Neural cell (in vitro differentiated cells): ENCODE data around the gene EPS8. TPM values are rescaled to one million over a fixed set of nuclear protein-coding genes. Genes with fewer than 3 reads are reported as not detected.

Experiments used
- H2AFZ ChIP-seq: fragments of 200-600, 300-800 bp; sonication (generic), shearing (Covaris generic); 2 replicates; pipeline ENCODE4 v1.6.0; 2014; ENCODE audit warnings: low read depth, mild to moderate bottlenecking, antibody characterized with exemption, low read length, moderate library complexity
- H3F3A ChIP-seq: fragments of 200-600 bp; shearing (Covaris generic); 2 replicates; pipeline ENCODE4 v1.6.1; 2016; ENCODE audit warnings: mild to moderate bottlenecking, moderate library complexity, mixed read lengths, antibody characterized with exemption, low read length; ENCODE audit not compliant: insufficient read depth, poor library complexity, severe bottlenecking
- H3K27ac ChIP-seq: fragments of 200-600, 300-800 bp; sonication (generic), shearing (Covaris generic); 2 replicates; pipeline ENCODE4 v1.5.1; 2014; ENCODE audit warnings: mild to moderate bottlenecking, low read length, moderate library complexity
- H3K27me3 ChIP-seq: fragments of 300-800, 200-600 bp; sonication (generic), shearing (Covaris generic); 2 replicates; pipeline ENCODE4 v1.6.0; 2014; ENCODE audit warnings: mild to moderate bottlenecking, low read depth, low read length, moderate library complexity; ENCODE audit not compliant: insufficient read depth
- H3K36me3 ChIP-seq: fragments of 300-800, 200-600 bp; sonication (generic), shearing (Covaris generic); 2 replicates; pipeline ENCODE4 v1.5.1; 2014; ENCODE audit warnings: mild to moderate bottlenecking, antibody characterized with exemption, low read length, moderate library complexity; ENCODE audit not compliant: insufficient read depth
- H3K4me2 ChIP-seq: fragments of 300-800, 200-600 bp; sonication (generic), shearing (Covaris generic); 2 replicates; pipeline ENCODE4 v1.6.0; 2014; ENCODE audit warnings: mild to moderate bottlenecking, low read length
- H3K4me3 ChIP-seq: fragments of 300-800, 200-600 bp; sonication (generic), shearing (Covaris generic); 2 replicates; pipeline ENCODE4 v1.5.1; 2014; ENCODE audit warnings: mild to moderate bottlenecking, low read length, moderate library complexity
- H3K79me2 ChIP-seq: fragments of 200-600 bp; shearing (Covaris generic); replicated peaks from 2 replicates; pipeline ENCODE4 v1.6.0; 2014; ENCODE audit warnings: mild to moderate bottlenecking, low read length, moderate library complexity; ENCODE audit not compliant: insufficient read depth
- H3K9ac ChIP-seq: fragments of 300-800, 200-600 bp; sonication (generic), shearing (Covaris generic); 2 replicates; pipeline ENCODE4 v1.6.1; 2016; ENCODE audit warnings: mild to moderate bottlenecking, low read length, mixed read lengths
- H3K9me2 ChIP-seq: fragments of 200-600 bp; shearing (Covaris generic); 2 replicates; pipeline ENCODE4 v1.6.1; 2016; ENCODE audit warnings: mild to moderate bottlenecking, low read length, mixed read lengths; ENCODE audit not compliant: insufficient read depth
- H3K9me3 ChIP-seq: fragments of 200-600, 300-800 bp; sonication (generic), shearing (Covaris generic); 2 replicates; pipeline ENCODE4 v1.6.1; 2016; ENCODE audit warnings: mild to moderate bottlenecking, mixed run types, low read length, moderate library complexity, mixed read lengths
- H4K20me1 ChIP-seq: fragments of 200-600 bp; shearing (Covaris generic); 2 replicates; pipeline ENCODE4 v1.6.1; 2016; ENCODE audit warnings: mild to moderate bottlenecking, mixed run types; ENCODE audit not compliant: insufficient read depth
- EP300 ChIP-seq: fragments of 450-650 bp; conservative IDR thresholded peaks from 2 replicates; pipeline ENCODE4 v1.6.1; 2014; ENCODE audit warnings: antibody characterized with exemption, mild to moderate bottlenecking, moderate library complexity; ENCODE audit not compliant: poor library complexity, severe bottlenecking
- EZH2 ChIP-seq: fragments of 200-600, 300-800 bp; shearing (Covaris generic), sonication (generic); IDR thresholded peaks from 2 replicates; pipeline ENCODE4 v1.6.1; 2014; ENCODE audit warnings: antibody characterized with exemption, low read length, borderline replicate concordance, mild to moderate bottlenecking; ENCODE audit not compliant: insufficient read depth, poor library complexity, severe bottlenecking
- MXI1 ChIP-seq: fragments of 450-650 bp; conservative IDR thresholded peaks from 2 replicates; pipeline ENCODE4 v1.6.1; 2014; ENCODE audit warnings: antibody characterized with exemption, mild to moderate bottlenecking; ENCODE audit not compliant: poor library complexity, severe bottlenecking
- POLR2AphosphoS5 ChIP-seq: IDR thresholded peaks from 2 replicates; pipeline ENCODE4 v1.6.1; 2012
- RAD21 ChIP-seq: fragments of 450-650 bp; conservative IDR thresholded peaks from 2 replicates; pipeline ENCODE4 v1.6.1; 2014; ENCODE audit warnings: antibody characterized with exemption, mild to moderate bottlenecking, moderate library complexity
- REST ChIP-seq: IDR thresholded peaks from 2 replicates; pipeline ENCODE4 v1.6.1; 2012; ENCODE audit warnings: borderline replicate concordance
- SMC3 ChIP-seq: fragments of 450-650 bp; conservative IDR thresholded peaks from 2 replicates; pipeline ENCODE4 v1.6.1; 2014; ENCODE audit warnings: antibody characterized with exemption, mild to moderate bottlenecking, moderate library complexity; ENCODE audit not compliant: poor library complexity
- TAF1 ChIP-seq: IDR thresholded peaks from 2 replicates; pipeline ENCODE4 v1.6.1; 2012; ENCODE audit warnings: low read depth
- polyA plus RNA-seq: library from polyadenylated mRNA; depleted of rRNA; stranded (reverse); fragments of >200 nt; gene quantifications from 2 replicates; pipeline ENCODE4 v1.2.3, GENCODE V29; 2014
- TF ChIP-seq, protein P1 (sequence below): fragments of 450-650 bp; IDR thresholded peaks from 2 replicates; pipeline ENCODE4 v1.5.1; 2014; ENCODE audit warnings: antibody characterized with exemption, mild to moderate bottlenecking, moderate library complexity; ENCODE audit not compliant: poor library complexity, severe bottlenecking

EPS8 gene
- polyA plus RNA-seq, 1 donor from 2014 or later = 12.2 TPM

DNA sequence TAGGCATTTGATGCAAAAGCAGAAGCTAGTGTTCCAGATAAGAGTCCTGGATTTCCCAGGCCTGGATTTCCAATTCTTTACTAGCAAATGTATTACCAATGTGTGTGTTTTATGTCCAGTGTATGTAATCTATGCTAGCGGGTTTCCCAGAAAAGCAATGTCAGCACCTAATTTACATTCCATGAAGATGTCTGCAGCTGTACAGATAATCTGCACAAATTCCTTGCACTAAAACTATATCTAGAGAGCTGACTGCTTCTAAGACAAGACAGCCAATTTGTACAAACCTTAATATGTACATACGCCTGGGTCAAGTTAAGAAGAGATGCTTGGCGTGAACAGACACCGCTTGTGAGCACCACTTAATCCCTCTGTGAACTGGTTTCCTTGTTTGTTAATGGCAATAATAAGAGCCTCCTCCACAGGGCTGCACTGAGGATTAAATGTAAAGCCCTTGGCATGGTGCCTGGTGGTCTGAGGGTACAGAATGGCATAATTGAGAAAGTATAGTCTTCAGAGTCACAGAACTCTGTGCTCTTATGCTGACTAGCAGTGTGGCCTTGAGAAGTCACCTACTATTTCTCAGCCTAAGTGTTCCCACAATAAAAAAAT lies 185.6 kb downstream of the EPS8 start:
- no peak overlapping the region for H3K4me2 ChIP-seq
- no peaks in the 10 kb centered on the region for H4K20me1 ChIP-seq
- TF ChIP-seq EP300 (no peak), POLR2AphosphoS5 (no peak), MXI1 (no peak), RAD21 (no peak)
- TF ChIP-seq, protein P1, sequence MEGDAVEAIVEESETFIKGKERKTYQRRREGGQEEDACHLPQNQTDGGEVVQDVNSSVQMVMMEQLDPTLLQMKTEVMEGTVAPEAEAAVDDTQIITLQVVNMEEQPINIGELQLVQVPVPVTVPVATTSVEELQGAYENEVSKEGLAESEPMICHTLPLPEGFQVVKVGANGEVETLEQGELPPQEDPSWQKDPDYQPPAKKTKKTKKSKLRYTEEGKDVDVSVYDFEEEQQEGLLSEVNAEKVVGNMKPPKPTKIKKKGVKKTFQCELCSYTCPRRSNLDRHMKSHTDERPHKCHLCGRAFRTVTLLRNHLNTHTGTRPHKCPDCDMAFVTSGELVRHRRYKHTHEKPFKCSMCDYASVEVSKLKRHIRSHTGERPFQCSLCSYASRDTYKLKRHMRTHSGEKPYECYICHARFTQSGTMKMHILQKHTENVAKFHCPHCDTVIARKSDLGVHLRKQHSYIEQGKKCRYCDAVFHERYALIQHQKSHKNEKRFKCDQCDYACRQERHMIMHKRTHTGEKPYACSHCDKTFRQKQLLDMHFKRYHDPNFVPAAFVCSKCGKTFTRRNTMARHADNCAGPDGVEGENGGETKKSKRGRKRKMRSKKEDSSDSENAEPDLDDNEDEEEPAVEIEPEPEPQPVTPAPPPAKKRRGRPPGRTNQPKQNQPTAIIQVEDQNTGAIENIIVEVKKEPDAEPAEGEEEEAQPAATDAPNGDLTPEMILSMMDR = no peak
- H3K4me3 ChIP-seq = no peak overlapping the region
- no peaks in the 10 kb centered on the region for H3K79me2 ChIP-seq
- H3K9me3 ChIP-seq = no peaks in the 10 kb centered on the region
- H3K27me3 ChIP-seq = no peaks in the 10 kb centered on the region
- H3K27ac ChIP-seq = no peak overlapping the region
- H3K36me3 ChIP-seq = no peaks in the 10 kb centered on the region
- H2AFZ ChIP-seq = no peak overlapping the region
- H3F3A ChIP-seq = no peaks in the 10 kb centered on the region
- H3K9me2 ChIP-seq = no peaks in the 10 kb centered on the region
- no peak overlapping the region for H3K9ac ChIP-seq

GRCh38 chr12:15602051-15602672 lies 187.0 kb downstream of the EPS8 start:
- Histone ChIP-seq H2AFZ (no peak overlapping the region), H3K4me3 (no peak overlapping the region), H3K9me2 (no peaks in the 10 kb centered on the region), H3F3A (no peaks in the 10 kb centered on the region), H3K27ac (no peak overlapping the region), H3K36me3 (no peaks in the 10 kb centered on the region), H3K27me3 (no peaks in the 10 kb centered on the region), H3K9ac (no peak overlapping the region), H4K20me1 (no peaks in the 10 kb centered on the region), H3K79me2 (no peaks in the 10 kb centered on the region), H3K9me3 (no peaks in the 10 kb centered on the region), H3K4me2 (no peak overlapping the region)
- TF ChIP-seq RAD21 (no peak), TAF1 (no peak), MXI1 (no peak), REST (no peak), EZH2 (no peak), EP300 (no peak), POLR2AphosphoS5 (no peak), SMC3 (no peak)
- TF ChIP-seq, protein P1 = no peak
